Neural cell (in vitro differentiated cells): ENCODE results near the gene PALMD. TPM values are rescaled to one million over a fixed set of nuclear protein-coding genes. Genes with fewer than 3 reads are reported as not detected.

Experiments
- H2AFZ ChIP-seq: fragments of 200-600, 300-800 bp; sonication (generic), shearing (Covaris generic); 2 replicates; pipeline ENCODE4 v1.6.0; 2014; ENCODE audit warnings: low read depth, mild to moderate bottlenecking, antibody characterized with exemption, low read length, moderate library complexity
- H3F3A ChIP-seq: fragments of 200-600 bp; shearing (Covaris generic); 2 replicates; pipeline ENCODE4 v1.6.1; 2016; ENCODE audit warnings: mild to moderate bottlenecking, moderate library complexity, mixed read lengths, antibody characterized with exemption, low read length; ENCODE audit not compliant: insufficient read depth, poor library complexity, severe bottlenecking
- H3K27ac ChIP-seq: fragments of 200-600, 300-800 bp; sonication (generic), shearing (Covaris generic); 2 replicates; pipeline ENCODE4 v1.5.1; 2014; ENCODE audit warnings: mild to moderate bottlenecking, low read length, moderate library complexity
- H3K27me3 ChIP-seq: fragments of 300-800, 200-600 bp; sonication (generic), shearing (Covaris generic); 2 replicates; pipeline ENCODE4 v1.6.0; 2014; ENCODE audit warnings: mild to moderate bottlenecking, low read depth, low read length, moderate library complexity; ENCODE audit not compliant: insufficient read depth
- H3K36me3 ChIP-seq: fragments of 300-800, 200-600 bp; sonication (generic), shearing (Covaris generic); 2 replicates; pipeline ENCODE4 v1.5.1; 2014; ENCODE audit warnings: mild to moderate bottlenecking, antibody characterized with exemption, low read length, moderate library complexity; ENCODE audit not compliant: insufficient read depth
- H3K4me2 ChIP-seq: fragments of 300-800, 200-600 bp; sonication (generic), shearing (Covaris generic); 2 replicates; pipeline ENCODE4 v1.6.0; 2014; ENCODE audit warnings: mild to moderate bottlenecking, low read length
- H3K4me3 ChIP-seq: fragments of 300-800, 200-600 bp; sonication (generic), shearing (Covaris generic); 2 replicates; pipeline ENCODE4 v1.5.1; 2014; ENCODE audit warnings: mild to moderate bottlenecking, low read length, moderate library complexity
- H3K79me2 ChIP-seq: fragments of 200-600 bp; shearing (Covaris generic); replicated peaks from 2 replicates; pipeline ENCODE4 v1.6.0; 2014; ENCODE audit warnings: mild to moderate bottlenecking, low read length, moderate library complexity; ENCODE audit not compliant: insufficient read depth
- H3K9ac ChIP-seq: fragments of 300-800, 200-600 bp; sonication (generic), shearing (Covaris generic); 2 replicates; pipeline ENCODE4 v1.6.1; 2016; ENCODE audit warnings: mild to moderate bottlenecking, low read length, mixed read lengths
- H3K9me2 ChIP-seq: fragments of 200-600 bp; shearing (Covaris generic); 2 replicates; pipeline ENCODE4 v1.6.1; 2016; ENCODE audit warnings: mild to moderate bottlenecking, low read length, mixed read lengths; ENCODE audit not compliant: insufficient read depth
- H3K9me3 ChIP-seq: fragments of 200-600, 300-800 bp; sonication (generic), shearing (Covaris generic); 2 replicates; pipeline ENCODE4 v1.6.1; 2016; ENCODE audit warnings: mild to moderate bottlenecking, mixed run types, low read length, moderate library complexity, mixed read lengths
- H4K20me1 ChIP-seq: fragments of 200-600 bp; shearing (Covaris generic); 2 replicates; pipeline ENCODE4 v1.6.1; 2016; ENCODE audit warnings: mild to moderate bottlenecking, mixed run types; ENCODE audit not compliant: insufficient read depth
- CTCF ChIP-seq: fragments of 450-650 bp; IDR thresholded peaks from 2 replicates; pipeline ENCODE4 v1.5.1; 2014; ENCODE audit warnings: antibody characterized with exemption, mild to moderate bottlenecking, moderate library complexity; ENCODE audit not compliant: poor library complexity, severe bottlenecking
- EP300 ChIP-seq: fragments of 450-650 bp; conservative IDR thresholded peaks from 2 replicates; pipeline ENCODE4 v1.6.1; 2014; ENCODE audit warnings: antibody characterized with exemption, mild to moderate bottlenecking, moderate library complexity; ENCODE audit not compliant: poor library complexity, severe bottlenecking
- EZH2 ChIP-seq: fragments of 200-600, 300-800 bp; shearing (Covaris generic), sonication (generic); IDR thresholded peaks from 2 replicates; pipeline ENCODE4 v1.6.1; 2014; ENCODE audit warnings: antibody characterized with exemption, low read length, borderline replicate concordance, mild to moderate bottlenecking; ENCODE audit not compliant: insufficient read depth, poor library complexity, severe bottlenecking
- MXI1 ChIP-seq: fragments of 450-650 bp; conservative IDR thresholded peaks from 2 replicates; pipeline ENCODE4 v1.6.1; 2014; ENCODE audit warnings: antibody characterized with exemption, mild to moderate bottlenecking; ENCODE audit not compliant: poor library complexity, severe bottlenecking
- POLR2AphosphoS5 ChIP-seq: IDR thresholded peaks from 2 replicates; pipeline ENCODE4 v1.6.1; 2012
- RAD21 ChIP-seq: fragments of 450-650 bp; conservative IDR thresholded peaks from 2 replicates; pipeline ENCODE4 v1.6.1; 2014; ENCODE audit warnings: antibody characterized with exemption, mild to moderate bottlenecking, moderate library complexity
- REST ChIP-seq: IDR thresholded peaks from 2 replicates; pipeline ENCODE4 v1.6.1; 2012; ENCODE audit warnings: borderline replicate concordance
- SMC3 ChIP-seq: fragments of 450-650 bp; conservative IDR thresholded peaks from 2 replicates; pipeline ENCODE4 v1.6.1; 2014; ENCODE audit warnings: antibody characterized with exemption, mild to moderate bottlenecking, moderate library complexity; ENCODE audit not compliant: poor library complexity
- TAF1 ChIP-seq: IDR thresholded peaks from 2 replicates; pipeline ENCODE4 v1.6.1; 2012; ENCODE audit warnings: low read depth
- polyA plus RNA-seq: library from polyadenylated mRNA; depleted of rRNA; stranded (reverse); fragments of >200 nt; gene quantifications from 2 replicates; pipeline ENCODE4 v1.2.3, GENCODE V29; 2014

Gene PALMD
- polyA plus RNA-seq, 1 donor from 2014 or later: 19.4 TPM

DNA sequence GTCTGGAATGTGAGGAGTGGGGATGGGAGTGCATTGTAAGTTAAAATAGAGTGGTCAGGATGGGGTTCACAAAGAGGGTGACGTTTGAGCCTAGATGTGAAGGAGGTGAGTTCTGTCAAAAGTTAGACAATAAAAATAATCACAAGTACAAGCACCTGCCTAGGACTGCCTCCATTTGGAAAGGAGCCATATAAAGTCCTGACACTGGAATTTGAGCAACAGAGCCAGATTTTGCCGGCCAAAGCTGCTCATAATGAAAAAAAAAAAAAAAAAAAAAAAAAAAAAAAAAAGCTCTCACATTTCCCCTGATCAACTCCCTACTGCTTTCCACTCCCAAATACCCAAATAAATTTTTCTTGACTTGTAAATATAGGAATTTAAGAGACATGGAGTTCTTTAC is 4.1 kb downstream of the PALMD start:
- no peak overlapping the region for H2AFZ ChIP-seq
- H3K4me3 ChIP-seq: peak overlapping the region; percentile 69
- no peaks in the 10 kb centered on the region for H4K20me1 ChIP-seq
- H3K79me2 ChIP-seq: no peaks in the 10 kb centered on the region
- H3K27me3 ChIP-seq: no peaks in the 10 kb centered on the region
- no peak overlapping the region for H3K4me2 ChIP-seq
- H3K9me2 ChIP-seq: no peaks in the 10 kb centered on the region
- no peaks in the 10 kb centered on the region for H3K36me3 ChIP-seq
- peaks cover 3% of the 10 kb centered on the region for H3F3A ChIP-seq
- no peaks in the 10 kb centered on the region for H3K9me3 ChIP-seq
- H3K9ac ChIP-seq: no peak overlapping the region
- no peak overlapping the region for H3K27ac ChIP-seq
- TF ChIP-seq EP300 (no peak), SMC3 (no peak), CTCF (no peak), EZH2 (no peak), REST (no peak), POLR2AphosphoS5 (no peak), TAF1 (no peak), RAD21 (no peak), MXI1 (no peak)

- Histone ChIP-seq H3K9me3 (no peaks in the 10 kb centered on the region), H3K9ac (no peak overlapping the region), H3K27me3 (no peaks in the 10 kb centered on the region), H3K4me2 (no peak overlapping the region), H4K20me1 (no peaks in the 10 kb centered on the region), H3K4me3 (no peak overlapping the region), H3K27ac (no peak overlapping the region), H3F3A (no peaks in the 10 kb centered on the region), H3K36me3 (no peaks in the 10 kb centered on the region), H3K9me2 (no peaks in the 10 kb centered on the region), H3K79me2 (no peaks in the 10 kb centered on the region), H2AFZ (no peak overlapping the region)
- TF ChIP-seq EZH2 (no peak), POLR2AphosphoS5 (no peak), TAF1 (no peak), CTCF (no peak), EP300 (no peak), MXI1 (no peak), SMC3 (no peak), REST (no peak), RAD21 (no peak)
Measured at GRCh38 chr1:99650773-99651437, 5.0 kb downstream of the PALMD start.
